Heart left ventricle (tissue), 16 donors: ENCODE measurements around the gene CEACAM21. TPM values are rescaled to one million over a fixed set of nuclear protein-coding genes. Genes with fewer than 3 reads are reported as not detected.
A peak's percentile ranks its signal among the peaks of the same experiment; 100 is the strongest.

Source experiments
- ATAC-seq, 4 donors: fragments of 200-7000 bp; cut with Tn5 transposase; one replicate each; pipeline ENCODE4 v1.9.1; 2020 to 2022; ENCODE audit warnings: moderate library complexity in 4 of 4, mild to moderate bottlenecking in 3 of 4, moderate number of reproducible peaks in 1 of 4
- DNase-seq, 5 donors: peaks; one replicate each; pipeline ENCODE4 v3.0.0-alpha.2; 2020
- H3K27ac ChIP-seq, 12 donors: fragments of 200-600 bp; sonication (generic) in 4 of 12; one replicate each; pipeline versions ENCODE4 v1.5.0 to v1.8.0; 2016 to 2022; ENCODE audit warnings: mild to moderate bottlenecking in 2 of 12
- H3K27me3 ChIP-seq, 9 donors: fragments of 200-600 bp; sonication (generic) in 2 of 9; one replicate each; pipeline versions ENCODE4 v1.5.1 to v1.8.0; 2016 to 2022; ENCODE audit warnings: mild to moderate bottlenecking in 3 of 9
- H3K36me3 ChIP-seq, 9 donors: fragments of 200-600 bp; sonication (generic) in 2 of 9; one replicate each; pipeline versions ENCODE4 v1.5.0 to v1.8.0; 2018 to 2022; ENCODE audit warnings: mild to moderate bottlenecking in 2 of 9
- H3K4me1 ChIP-seq, 12 donors: fragments of 200-600 bp; sonication (generic) in 4 of 12; one replicate each; pipeline versions ENCODE4 v1.5.0 to v1.8.0; 2016 to 2022; ENCODE audit warnings: mild to moderate bottlenecking in 3 of 12
- H3K4me3 ChIP-seq, 12 donors: fragments of 200-600 bp; sonication (generic) in 4 of 12; one replicate each; pipeline versions ENCODE4 v1.5.0 to v1.8.0; 2017 to 2022; ENCODE audit warnings: mild to moderate bottlenecking in 9 of 12, moderate library complexity in 4 of 12
- H3K9me3 ChIP-seq, 12 donors: fragments of 200-600 bp; sonication (generic) in 4 of 12; one replicate each; pipeline versions ENCODE4 v1.5.0 to v1.8.0; 2016 to 2022; ENCODE audit warnings: mild to moderate bottlenecking in 1 of 12
- POLR2A ChIP-seq, 2 donors: fragments of 450-650 bp; IDR thresholded peaks; one replicate each; pipeline ENCODE4 v1.6.1; 2017; ENCODE audit warnings: antibody characterized with exemption in 2 of 2, mild to moderate bottlenecking in 2 of 2, moderate library complexity in 2 of 2
- WGBS, 4 donors: extraction: QIAGEN DNeasy Blood & Tissue Kit in 2 of 4; methylation state at CpG; one replicate each; pipeline versions ENCODE4 v1.1.5 to v1.1.7; 2013 to 2018; 5-methylcytosine and 5-hydroxymethylcytosine counted together
- intact Hi-C, 10 donors: fragments of 100-400 bp; cut with DNase I; formaldehyde crosslinking; loops; one replicate each; pipeline versions ENCODE4 v1.11.1 to v1.14.2; 2022
- polyA plus RNA-seq, 2 donors: library from polyadenylated mRNA; stranded (reverse); fragments of 200-250 nt; gene quantifications; one replicate each; pipeline ENCODE4 v1.2.3, GENCODE V29; 2013
- total RNA-seq, 9 donors: library from RNA; depleted of rRNA in 2 of 9; stranded (reverse); fragments of >200 nt in 2 of 9; fragmentation: NEBNext Ultra II Directional in 3 of 9; extraction: Animal tissue kit (Norgen Biotek cat#: 25700) in 3 of 9; gene quantifications; one replicate each; pipeline versions ENCODE4 v1.1.0 to v1.2.4, GENCODE V29; 2016 to 2023
- TF ChIP-seq, protein P1 (sequence below), 12 donors: fragments of 200-600 bp; sonication (generic) in 4 of 12; IDR thresholded peaks; one replicate each; pipeline versions ENCODE4 v1.5.0 to v1.8.0; 2018 to 2022; ENCODE audit warnings: antibody characterized with exemption in 12 of 12, mild to moderate bottlenecking in 5 of 12
- donor health status: ischemic (EF 13 %, LVEDD 7.1; RV severe dilation, severe dysfunction).
- donor health status: healthy with polysubstance abuse.
- donor health status: DM: no; HTN: yes; CAD: no.
- donor health status: DM: no; HTN: no; CAD: no.
- donor health status: ischemic (EF 25% LVEDD 6.9; RV normal size, moderate dysfunction).
- donor health status: ischemic (EF 25% LVEDD 5.7; RV mildly dilated, moderate dysfunction).
- donor health status: healthy.
- donor health status: DM: yes; HTN: yes; CAD: no.
- donor health status: ischemic (EF 35%, LVEDD 5.7; RV mildly dilated, moderate dysfunction).
- donor health status: nonischemic (EF 11% LVEDD 7.7; RV severe dilation, severe dysfunction).
- donor health status: DM: yes; HTN: yes; CAD: no.
- donor health status: PGD.
- donor health status: ischemic (EF 29% LVEDD 5.4; RV normal size, mild dysfunction).
- donor health status: nonischemic (EF 23%, LVEDD 6.1; RV moderate dilation, normal function).

Gene CEACAM21
- total and polyA plus RNA-seq, 11 donors, result 0.27 to 5.7 (median 0.56) TPM; not detected in 2

DNA sequence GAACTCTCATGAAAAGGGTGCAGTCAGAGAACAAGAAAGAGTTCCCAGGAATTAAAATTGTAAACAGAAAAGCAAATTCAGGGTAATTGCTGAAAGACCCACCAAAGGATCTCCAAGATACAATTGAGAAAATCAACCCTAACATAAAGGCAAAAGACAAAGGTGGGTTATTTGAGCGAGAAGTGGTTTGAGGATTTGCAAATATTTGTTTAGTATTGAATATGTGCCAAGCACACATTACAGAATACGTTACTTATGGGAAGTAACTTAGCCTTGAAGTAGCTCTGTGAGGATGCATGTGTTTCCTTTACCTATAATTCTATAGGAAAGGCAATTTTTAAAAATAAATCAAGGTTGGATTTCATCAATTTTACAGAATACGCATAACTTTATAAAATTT is 10.0 kb upstream of the CEACAM21 start:
- intact Hi-C loops, result loop anchor here in 3 of 10 donors (10.0 kb wide), 2 partner anchors 241 to 261 kb away; no protein-coding TSS in a partner anchor

DNA sequence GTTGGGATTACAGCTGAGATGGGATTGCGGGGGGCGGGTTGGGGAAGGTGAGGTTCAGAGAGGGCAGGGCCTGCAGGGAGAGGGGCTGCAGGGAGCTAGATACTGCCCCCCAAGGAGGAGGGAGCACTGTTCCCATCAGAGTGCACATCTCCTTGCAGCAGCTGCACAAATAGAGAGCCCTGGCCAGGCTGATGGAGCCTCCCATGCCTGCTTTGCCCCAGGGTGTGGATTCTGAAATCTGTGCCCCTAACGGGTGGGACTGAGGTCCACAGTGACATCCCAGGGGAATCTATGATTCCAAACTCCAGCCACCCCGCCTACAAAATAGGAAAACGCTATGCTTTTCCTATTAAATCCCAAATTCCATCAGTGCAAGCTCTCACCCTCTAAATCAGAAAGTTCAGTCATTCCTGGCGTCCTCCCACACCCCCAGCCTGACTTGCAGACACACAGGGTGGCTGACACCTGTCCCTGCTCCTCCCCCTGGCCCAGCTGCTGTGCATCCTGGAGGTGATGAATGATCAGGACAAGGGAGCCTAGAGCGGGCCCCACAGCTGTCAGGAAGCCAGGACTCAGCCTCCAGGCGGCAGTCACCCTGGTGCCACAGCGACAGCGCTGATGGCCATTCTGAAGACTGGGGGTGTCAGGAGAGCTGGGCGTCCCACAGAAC is 6.3 kb upstream of the CEACAM21 start:
- Histone ChIP-seq H3K4me3 (no peak overlapping the region), H3K27me3 (peaks cover 8 to 64% (median 30%) of the 10 kb centered on the region in 9 donors), H3K4me1 (peaks cover 0 to 6% (median 1%) of the 10 kb centered on the region in 12 donors), H3K9me3 (peaks cover 0 to 6% (median 0%) of the 10 kb centered on the region in 12 donors), H3K27ac (no peak overlapping the region), H3K36me3 (no peaks in the 10 kb centered on the region)
- TF ChIP-seq, protein P1, sequence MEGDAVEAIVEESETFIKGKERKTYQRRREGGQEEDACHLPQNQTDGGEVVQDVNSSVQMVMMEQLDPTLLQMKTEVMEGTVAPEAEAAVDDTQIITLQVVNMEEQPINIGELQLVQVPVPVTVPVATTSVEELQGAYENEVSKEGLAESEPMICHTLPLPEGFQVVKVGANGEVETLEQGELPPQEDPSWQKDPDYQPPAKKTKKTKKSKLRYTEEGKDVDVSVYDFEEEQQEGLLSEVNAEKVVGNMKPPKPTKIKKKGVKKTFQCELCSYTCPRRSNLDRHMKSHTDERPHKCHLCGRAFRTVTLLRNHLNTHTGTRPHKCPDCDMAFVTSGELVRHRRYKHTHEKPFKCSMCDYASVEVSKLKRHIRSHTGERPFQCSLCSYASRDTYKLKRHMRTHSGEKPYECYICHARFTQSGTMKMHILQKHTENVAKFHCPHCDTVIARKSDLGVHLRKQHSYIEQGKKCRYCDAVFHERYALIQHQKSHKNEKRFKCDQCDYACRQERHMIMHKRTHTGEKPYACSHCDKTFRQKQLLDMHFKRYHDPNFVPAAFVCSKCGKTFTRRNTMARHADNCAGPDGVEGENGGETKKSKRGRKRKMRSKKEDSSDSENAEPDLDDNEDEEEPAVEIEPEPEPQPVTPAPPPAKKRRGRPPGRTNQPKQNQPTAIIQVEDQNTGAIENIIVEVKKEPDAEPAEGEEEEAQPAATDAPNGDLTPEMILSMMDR (IDR thresholded peaks at IDR 0.05), result no peak
- TF ChIP-seq POLR2A (IDR thresholded peaks at IDR 0.05), result no peak
- ATAC-seq (no peak), DNase-seq (no peak)
- intact Hi-C loops, result loop anchor here in 8 of 10 donors (1.0 to 10.0 kb wide), 7 partner anchors 117 to 365 kb away; no protein-coding TSS in a partner anchor
- WGBS, 4 donors, result 51 to 55% (median 54%) methylated on average over 7 to 11 of the region's 11 CpGs

More for the DNA sequence above, 10.0 kb upstream of the CEACAM21 start:
- Histone ChIP-seq H3K9me3 (peaks cover 0 to 6% (median 0%) of the 10 kb centered on the region in 12 donors), H3K27ac (no peak overlapping the region), H3K4me1 (peaks cover 0 to 23% (median 13%) of the 10 kb centered on the region in 12 donors), H3K27me3 (peaks cover 17 to 78% (median 45%) of the 10 kb centered on the region in 9 donors), H3K4me3 (no peak overlapping the region), H3K36me3 (no peaks in the 10 kb centered on the region)
- no peak for ATAC-seq
- TF ChIP-seq, protein P1 (IDR thresholded peaks at IDR 0.05), result no peak
- no peak for TF ChIP-seq POLR2A (IDR thresholded peaks at IDR 0.05)
- no peak for DNase-seq
- 69 to 85% (median 78%) methylated on average over 3 of the region's 3 CpGs for WGBS, 4 donors

DNA sequence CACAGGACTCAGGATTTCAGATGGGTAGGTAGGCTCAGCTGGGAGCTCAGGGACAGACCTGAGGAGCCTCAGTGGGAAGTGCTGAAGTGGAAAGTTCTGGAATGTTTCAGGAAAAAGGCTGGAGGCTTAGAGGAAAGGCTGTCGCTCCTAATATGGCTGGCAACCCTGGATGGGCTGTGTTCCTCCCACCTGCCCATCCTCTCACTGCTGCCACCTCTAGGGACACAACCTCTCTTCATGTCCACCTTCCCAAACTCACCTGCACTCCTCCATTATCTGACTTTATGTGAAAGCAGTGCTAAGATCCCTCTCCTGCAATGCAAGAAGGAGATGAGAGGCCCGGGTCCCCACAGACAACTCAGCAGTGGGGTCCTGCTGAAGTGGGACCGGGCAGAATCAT is 5.8 kb upstream of the CEACAM21 start:
- TF ChIP-seq POLR2A (IDR thresholded peaks at IDR 0.05), result no peak
- TF ChIP-seq, protein P1 (IDR thresholded peaks at IDR 0.05), result no peak
- intact Hi-C loops, result loop anchor here in 5 of 10 donors (1.0 to 10.0 kb wide), 4 partner anchors 118 to 365 kb away; no protein-coding TSS in a partner anchor
- DNase-seq, result no peak
- Histone ChIP-seq H3K27ac (no peak overlapping the region), H3K27me3 (peaks cover 3 to 58% (median 24%) of the 10 kb centered on the region in 9 donors), H3K9me3 (peaks cover 0 to 6% (median 0%) of the 10 kb centered on the region in 12 donors), H3K4me3 (no peak overlapping the region), H3K36me3 (no peaks in the 10 kb centered on the region), H3K4me1 (peaks cover 0 to under 1% (median 0%) of the 10 kb centered on the region in 12 donors)
- no peak for ATAC-seq
- 51 to 58% (median 55%) methylated on average over 3 of the region's 3 CpGs for WGBS, 4 donors

DNA sequence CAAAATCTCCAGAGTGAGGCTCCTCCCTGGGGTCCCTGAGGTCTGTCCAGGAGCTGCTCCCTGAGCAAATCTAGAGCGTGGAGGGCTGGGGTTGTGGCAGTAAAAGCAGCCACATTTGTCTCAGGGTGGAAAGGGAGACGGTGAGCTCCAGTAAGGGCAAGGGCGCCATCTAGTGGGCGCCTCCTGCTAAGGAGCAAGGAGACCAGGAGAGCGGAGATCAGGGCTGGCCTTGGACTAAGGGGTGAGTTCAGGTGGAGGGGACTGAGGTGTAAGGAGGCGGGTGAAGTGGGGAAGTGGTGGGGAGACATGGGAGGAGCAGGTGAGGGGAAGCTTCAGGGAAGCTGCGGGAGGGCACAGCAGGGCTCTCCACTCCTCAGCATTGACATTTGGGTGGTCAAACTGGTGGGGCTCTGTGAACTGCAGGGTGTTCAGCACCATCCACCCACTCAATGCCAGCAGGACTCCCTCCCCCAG is 5.3 kb upstream of the CEACAM21 start:
- 1 to 4% (median 3%) methylated on average over 7 of the region's 7 CpGs for WGBS, 4 donors
- TF ChIP-seq, protein P1 (IDR thresholded peaks at IDR 0.05), result peak; percentile 83 to 94 (median 88)
- no peak for TF ChIP-seq POLR2A (IDR thresholded peaks at IDR 0.05)

More for the DNA sequence above, 5.3 kb upstream of the CEACAM21 start:
- intact Hi-C loops, result loop anchor here in 5 of 10 donors (1.0 to 10.0 kb wide), 4 partner anchors 118 to 366 kb away; no protein-coding TSS in a partner anchor
- peaks cover 0 to 5% (median 0%) of the 10 kb centered on the region in 12 donors for H3K4me1 ChIP-seq
- ATAC-seq (peak; percentile 80 to 96 (median 90)), DNase-seq (peak; percentile 72 to 89 (median 76))
- no peaks in the 10 kb centered on the region for H3K36me3 ChIP-seq
- peaks cover 0 to 6% (median 0%) of the 10 kb centered on the region in 12 donors for H3K9me3 ChIP-seq
- no peak overlapping the region for H3K27ac ChIP-seq
- H3K27me3 ChIP-seq, result peaks cover 2 to 53% (median 19%) of the 10 kb centered on the region in 9 donors
- H3K4me3 ChIP-seq, result no peak overlapping the region
